ENCODE data around the gene CAMTA2. TPM values are rescaled to one million over a fixed set of nuclear protein-coding genes. Genes with fewer than 3 reads are reported as not detected.

CAMTA2 gene
- polyA plus RNA-seq, 1 donor (not counting 4 experiments of a cell fraction or from before 2014, with no cell fraction given), result 8.5 TPM

- Histone ChIP-seq H4K20me1 (ENCODE audit: control insufficient read depth, extremely low read depth, insufficient read depth, low read length) (peaks cover 15% of the 10 kb centered on the region), H2AFZ (ENCODE audit: control insufficient read depth, low read length) (no peak overlapping the region), H3K9ac (ENCODE audit: control insufficient read depth, extremely low read depth, insufficient read depth, low read length) (peak overlapping the region; percentile 94), H3K4me1 (ENCODE audit: control insufficient read depth, extremely low read depth, insufficient read depth, low read length) (peaks cover 34% of the 10 kb centered on the region), H3K9me3 (ENCODE audit: control insufficient read depth, low read depth, low read length) (no peaks in the 10 kb centered on the region), H3K4me3 (ENCODE audit: control insufficient read depth in 2 of 3, extremely low read depth in 1 of 3, insufficient read depth in 2 of 3, low read depth in 1 of 3, low read length in 3 of 3) (peak overlapping the region; percentile 96 to 99 (median 97)), H3K36me3 (ENCODE audit: control insufficient read depth in 2 of 2, extremely low read depth in 1 of 2, insufficient read depth in 2 of 2, low read length in 2 of 2) (peaks cover 23 to 31% of the 10 kb centered on the region in 2 experiments), H3K4me2 (ENCODE audit: control insufficient read depth, extremely low read depth, insufficient read depth, low read depth, low read length) (peak overlapping the region; percentile 100), H3K27ac (ENCODE audit: control insufficient read depth, insufficient read depth, low read length) (peak overlapping the region; percentile 89), H3K27me3 (ENCODE audit: control insufficient read depth, extremely low read depth, insufficient read depth, low read length) (no peaks in the 10 kb centered on the region), H3K79me2 (ENCODE audit: control insufficient read depth, insufficient read depth, low read length) (peaks cover 40% of the 10 kb centered on the region), H3K9me1 (ENCODE audit: control insufficient read depth, extremely low read depth, insufficient read depth, low read length) (no peaks in the 10 kb centered on the region)
- DNase-seq (ENCODE audit: low read depth, low spot score) (no peak), FAIRE-seq (no peak)
- dilution Hi-C loops (cut with MboI; ENCODE audit: extremely low pct_ligation_motif_present, low sequenced_read_pairs), result loop anchor here (10.0 kb wide), 1 partner anchor 57 kb away; no protein-coding TSS in a partner anchor
- TF ChIP-seq CTCF (optimal IDR thresholded peaks at IDR 0.05 in 1 of 3, IDR thresholded peaks at IDR 0.05 in 1 of 3, conservative IDR thresholded peaks at IDR 0.05 in 1 of 3; ENCODE audit: extremely low read depth in 1 of 3, insufficient read depth in 2 of 3, low read length in 3 of 3) (no peak), EZH2 (IDR thresholded peaks at IDR 0.05; ENCODE audit: low read length) (no peak)
These were observed 39.9 kb downstream of the CAMTA2 start for GRCh38 chr17:4947411-4948165.

GRCh38 chr17:4947010-4947410 is 40.5 kb downstream of the CAMTA2 start:
- H3K36me3 ChIP-seq (ENCODE audit: control insufficient read depth in 2 of 2, extremely low read depth in 1 of 2, insufficient read depth in 2 of 2, low read length in 2 of 2), result peaks cover 27 to 34% of the 10 kb centered on the region in 2 experiments
- peak overlapping the region; percentile 100 for H3K4me2 ChIP-seq (ENCODE audit: control insufficient read depth, extremely low read depth, insufficient read depth, low read depth, low read length)
- no peaks in the 10 kb centered on the region for H3K9me3 ChIP-seq (ENCODE audit: control insufficient read depth, low read depth, low read length)
- peak overlapping the region; percentile 94 for H3K9ac ChIP-seq (ENCODE audit: control insufficient read depth, extremely low read depth, insufficient read depth, low read length)
- H4K20me1 ChIP-seq (ENCODE audit: control insufficient read depth, extremely low read depth, insufficient read depth, low read length), result peaks cover 15% of the 10 kb centered on the region
- H3K27me3 ChIP-seq (ENCODE audit: control insufficient read depth, extremely low read depth, insufficient read depth, low read length), result no peaks in the 10 kb centered on the region
- H3K9me1 ChIP-seq (ENCODE audit: control insufficient read depth, extremely low read depth, insufficient read depth, low read length), result no peaks in the 10 kb centered on the region
- H2AFZ ChIP-seq (ENCODE audit: control insufficient read depth, low read length), result no peak overlapping the region
- no peak for FAIRE-seq
- H3K79me2 ChIP-seq (ENCODE audit: control insufficient read depth, insufficient read depth, low read length), result peaks cover 46% of the 10 kb centered on the region
- H3K4me3 ChIP-seq (ENCODE audit: control insufficient read depth in 2 of 3, extremely low read depth in 1 of 3, insufficient read depth in 2 of 3, low read depth in 1 of 3, low read length in 3 of 3), result peak overlapping the region; percentile 96 to 99 (median 97)
- peaks cover 35% of the 10 kb centered on the region for H3K4me1 ChIP-seq (ENCODE audit: control insufficient read depth, extremely low read depth, insufficient read depth, low read length)
- dilution Hi-C loops (cut with MboI; ENCODE audit: extremely low pct_ligation_motif_present, low sequenced_read_pairs), result loop anchor here (10.0 kb wide), 1 partner anchor 58 kb away; no protein-coding TSS in a partner anchor
- no peak for DNase-seq (ENCODE audit: low read depth, low spot score)
- TF ChIP-seq EZH2 (IDR thresholded peaks at IDR 0.05; ENCODE audit: low read length) (no peak), CTCF (optimal IDR thresholded peaks at IDR 0.05 in 1 of 3, IDR thresholded peaks at IDR 0.05 in 1 of 3, conservative IDR thresholded peaks at IDR 0.05 in 1 of 3; ENCODE audit: extremely low read depth in 1 of 3, insufficient read depth in 2 of 3, low read length in 3 of 3) (no peak)
- peak overlapping the region; percentile 89 for H3K27ac ChIP-seq (ENCODE audit: control insufficient read depth, insufficient read depth, low read length)
